ENCODE measurements around the gene FARP1.

DNA sequence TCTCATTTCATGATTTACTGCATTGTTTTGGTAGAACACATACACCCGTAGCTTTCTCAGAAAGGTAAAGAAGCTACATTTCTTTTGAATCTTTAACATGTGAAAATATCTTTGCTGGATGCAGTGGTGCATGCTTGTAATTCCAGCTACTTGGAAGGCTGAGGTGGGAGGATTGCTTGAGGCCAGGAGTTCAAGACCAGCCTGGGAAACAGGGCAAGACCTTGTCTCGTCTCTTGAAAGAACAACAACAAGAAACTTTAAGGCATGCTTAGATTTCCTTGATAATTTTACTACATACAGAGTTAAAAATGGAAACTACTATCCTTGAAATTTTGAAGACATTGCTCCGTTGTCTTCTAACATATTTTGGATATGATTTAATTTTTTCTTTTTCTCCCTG lies 26.4 kb downstream of the FARP1 start:
- TF ChIP-seq CTCF (IDR thresholded peaks at IDR 0.05): no peak
- TF ChIP-seq POLR2A (IDR thresholded peaks at IDR 0.05): no peak
